SKM-1 treated with dmso at 0.1 percent for 144 hours (cell line): ENCODE measurements around the gene CRPPA.
A peak's percentile ranks its signal among the peaks of the same experiment; 100 is the strongest.
"Not testable (repeated sequence)": the region's sequence is repeated elsewhere in the genome, so short reads cannot be mapped to it uniquely, and the experiment has no call there.

Source experiments
- DNase-seq: peaks from one replicate; lab custom pipeline; 2025; ENCODE audit not compliant: unreplicated experiment; lab: John Stamatoyannopoulos, UW

Gene CRPPA

DNA sequence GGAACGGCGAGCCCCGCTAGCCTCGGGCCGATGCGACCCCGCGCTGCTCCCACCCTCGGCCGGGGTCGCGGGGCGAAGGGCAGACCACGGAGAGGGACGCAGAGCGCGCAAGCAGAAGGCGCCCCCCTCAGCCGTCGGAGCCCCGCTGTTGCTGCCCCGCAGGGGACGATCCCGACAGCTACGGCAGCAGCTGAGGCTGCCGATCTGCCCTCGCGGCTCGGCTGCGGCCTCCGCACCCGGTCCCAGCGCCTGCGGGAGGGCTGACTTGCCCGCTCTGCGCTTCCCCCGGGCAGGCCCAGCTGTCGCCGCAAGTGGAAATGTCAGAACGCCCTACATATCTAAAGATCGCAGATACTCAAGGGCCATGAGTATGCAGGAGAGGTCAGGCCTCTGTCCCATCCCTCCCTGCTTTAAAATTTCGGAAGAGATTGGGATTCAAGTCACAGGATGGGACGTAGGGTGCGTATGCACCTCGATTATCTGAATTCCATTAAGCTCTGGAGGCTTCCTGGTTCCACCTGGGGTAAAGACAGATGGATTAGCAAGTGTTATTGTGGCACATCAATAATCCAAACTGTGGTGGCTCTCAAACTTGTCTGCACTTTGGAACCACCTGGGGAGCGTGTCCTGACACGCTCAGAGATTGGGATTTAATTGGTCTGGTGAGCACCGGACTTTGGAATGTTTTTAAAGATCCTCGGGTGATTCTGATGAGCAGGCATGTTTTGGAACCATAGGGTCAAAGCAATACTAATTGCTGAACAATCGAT, at the start of gene CRPPA:
TSS of gene CRPPA (minus strand) at position 206 of the 770 bp plus-strand sequence. CDS start 216 bp downstream, outside the sequence.
- DNase-seq: no peak

DNA sequence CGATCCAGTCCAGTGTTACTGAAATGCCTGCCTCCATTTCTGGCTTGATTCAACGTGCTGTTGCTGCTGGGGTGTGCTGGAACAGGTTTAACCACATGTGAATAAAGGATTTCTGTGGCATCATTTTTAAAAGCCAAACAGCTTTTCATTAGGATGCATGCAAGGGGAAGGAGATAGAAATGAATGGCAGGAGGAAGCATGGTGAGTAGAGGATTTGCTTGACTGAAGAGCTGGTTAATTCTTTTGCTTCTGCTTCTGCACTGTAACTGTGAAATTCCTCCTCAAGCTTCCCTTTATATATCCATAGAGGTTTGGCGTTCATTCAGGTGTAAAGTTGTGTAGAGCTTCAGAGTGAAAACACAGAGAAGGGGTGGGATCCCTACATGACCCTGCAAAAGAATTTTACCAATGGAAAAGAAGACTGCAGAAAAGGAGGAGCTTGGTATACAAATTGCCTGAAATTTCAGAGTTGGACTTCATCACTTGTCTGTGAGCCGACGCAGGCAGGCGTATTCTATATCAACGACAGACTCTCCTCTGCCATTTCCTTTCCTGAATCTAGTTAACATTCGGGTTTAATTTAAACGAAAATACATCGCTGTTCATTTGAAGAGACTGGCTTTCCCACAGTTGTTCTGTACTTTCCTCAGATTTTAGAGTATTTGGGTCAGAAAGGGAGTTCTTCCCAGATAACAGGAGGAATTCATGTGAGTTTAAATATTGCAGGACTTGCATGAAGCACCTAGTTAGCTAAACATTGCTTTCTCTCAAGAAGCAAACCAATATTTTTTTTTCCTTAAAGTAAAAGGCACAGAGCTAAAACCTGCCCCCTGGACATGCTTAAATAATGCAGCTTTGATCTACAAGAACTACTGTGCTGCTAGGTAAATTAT, 44.4 kb upstream of the CRPPA start, which contains the start of gene SOSTDC1:
TSS of gene SOSTDC1 (minus strand) at position 270 of the 893 bp plus-strand sequence. CDS start at position 200, 70 bp downstream.
- no peak for DNase-seq

DNA sequence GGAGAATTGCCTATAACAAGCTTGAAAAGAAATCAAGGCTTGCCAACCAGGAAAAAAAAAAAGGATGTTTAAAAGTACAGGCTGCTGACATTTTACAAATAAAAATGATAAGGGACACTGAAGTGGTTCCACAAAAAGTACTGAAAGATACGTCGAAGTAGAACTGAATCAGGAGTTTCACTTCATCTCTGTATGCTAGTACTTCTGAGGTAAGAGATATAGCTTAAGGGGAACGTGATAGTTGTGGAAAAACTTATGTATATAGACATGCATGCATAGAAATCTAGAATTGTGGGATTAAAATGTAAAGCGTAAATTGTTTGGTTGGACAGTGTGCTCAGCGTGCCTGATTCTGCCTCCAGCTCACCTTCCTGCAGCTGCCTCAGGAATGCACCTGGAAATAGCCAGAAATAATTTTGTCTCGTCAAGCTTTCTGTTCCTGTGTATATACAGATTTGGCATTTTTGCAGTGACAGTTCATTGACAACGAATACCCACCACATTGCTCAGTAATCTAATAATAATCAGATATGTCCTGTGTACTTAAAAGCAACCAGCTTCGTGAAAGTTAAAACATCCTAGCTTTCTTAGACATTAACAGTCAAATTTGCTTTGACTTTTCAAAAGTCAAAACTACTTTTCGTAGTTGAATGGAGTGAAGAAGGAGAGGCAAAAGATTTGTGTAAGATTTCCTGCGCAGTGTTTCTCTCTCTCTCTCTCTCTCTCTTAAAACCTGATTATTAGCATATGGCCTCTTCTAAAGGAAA, 42.8 kb upstream of the CRPPA start:
- no peak for DNase-seq

DNA sequence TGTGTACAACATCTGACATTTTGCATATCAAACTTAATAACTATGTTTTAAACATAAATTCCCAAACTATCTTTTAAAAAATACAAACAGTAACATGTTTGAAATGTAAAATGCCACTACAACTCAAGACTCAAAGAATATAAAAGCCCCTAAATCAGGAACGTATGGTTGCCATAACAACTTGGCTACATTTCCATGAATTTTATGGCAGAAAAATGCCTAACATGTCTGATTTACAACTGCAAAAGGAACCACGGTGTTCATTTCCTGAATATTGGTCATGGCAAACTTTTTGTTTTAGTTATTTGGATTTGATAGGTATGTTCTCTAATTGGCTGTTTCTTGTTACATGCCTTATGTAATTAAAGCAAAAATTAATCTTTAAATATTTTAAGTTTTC, 42.2 kb upstream of the CRPPA start:
- DNase-seq: no peak

DNA sequence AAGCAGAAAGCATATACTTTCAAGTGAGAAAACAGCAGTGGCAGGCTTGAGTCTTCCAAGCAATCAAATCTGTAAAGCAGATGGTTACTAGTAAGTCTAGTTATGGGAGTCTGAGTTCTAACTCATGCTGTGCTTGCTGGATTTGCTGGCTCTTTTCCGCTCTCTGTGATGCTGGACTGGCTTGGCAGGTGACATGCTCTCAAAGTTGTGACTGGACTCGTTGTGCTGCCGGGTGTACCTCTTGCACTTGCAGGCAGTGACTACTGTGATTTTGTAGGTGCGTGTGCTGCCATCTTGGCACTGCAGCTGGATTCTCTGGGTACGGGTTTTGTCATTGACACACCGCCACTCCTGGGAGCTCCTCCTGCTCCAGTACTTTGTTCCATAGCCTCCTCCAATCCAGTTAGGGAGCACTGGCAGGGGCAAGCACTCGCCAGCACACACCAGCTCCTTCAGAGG, 41.1 kb upstream of the CRPPA start:
- no peak for DNase-seq

DNA sequence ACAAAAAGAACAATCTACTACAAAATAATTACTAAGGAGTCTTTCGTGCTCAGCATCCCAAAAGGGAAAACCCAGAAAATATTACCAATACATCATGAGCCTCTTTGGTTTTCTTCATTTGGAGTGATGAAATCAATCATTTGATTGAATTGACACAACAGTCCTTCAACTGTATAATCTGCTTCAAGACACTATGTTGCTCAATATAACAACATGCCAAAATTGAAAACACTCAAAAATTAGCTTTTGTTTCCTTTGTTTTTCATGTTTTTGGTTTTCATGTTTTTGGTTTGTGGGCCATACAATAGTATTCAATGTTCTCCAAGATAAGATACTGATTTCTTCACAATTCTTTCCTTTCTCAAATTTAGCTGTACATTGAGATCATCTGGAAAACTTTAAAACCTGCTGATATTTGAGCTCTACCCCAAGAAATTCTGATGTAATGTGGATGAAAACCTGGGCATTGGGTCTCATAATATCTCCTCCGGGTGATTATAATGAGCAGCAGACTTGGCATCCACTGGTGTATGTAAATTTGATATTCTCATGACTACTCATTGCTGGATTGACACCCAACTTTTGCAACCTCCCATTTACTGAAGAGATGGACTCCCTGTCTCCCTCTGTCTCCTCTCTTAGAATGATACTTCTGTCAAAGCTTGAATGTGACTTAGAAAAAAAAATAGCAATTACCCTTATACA, 39.6 kb upstream of the CRPPA start:
- no peak for DNase-seq

DNA sequence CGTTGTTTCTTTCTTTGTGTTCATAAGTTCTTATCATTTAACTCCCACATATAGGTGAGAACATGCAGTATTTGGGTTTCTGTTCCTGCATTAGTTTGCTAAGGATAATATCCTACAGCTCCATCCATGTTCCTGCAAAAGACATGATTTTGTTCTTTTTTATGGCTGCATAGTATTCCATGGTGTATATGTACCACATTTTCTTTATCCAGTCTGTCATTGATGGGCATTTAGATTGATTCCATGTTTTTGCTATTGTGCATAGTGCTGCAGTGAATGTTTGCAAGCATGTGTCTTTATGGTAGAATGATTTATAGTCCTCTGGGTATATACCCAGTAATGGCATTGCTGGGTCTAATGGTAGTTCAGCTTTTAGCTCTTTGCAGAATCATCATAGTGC, 35.0 kb upstream of the CRPPA start:
- DNase-seq: not testable (repeated sequence)

DNA sequence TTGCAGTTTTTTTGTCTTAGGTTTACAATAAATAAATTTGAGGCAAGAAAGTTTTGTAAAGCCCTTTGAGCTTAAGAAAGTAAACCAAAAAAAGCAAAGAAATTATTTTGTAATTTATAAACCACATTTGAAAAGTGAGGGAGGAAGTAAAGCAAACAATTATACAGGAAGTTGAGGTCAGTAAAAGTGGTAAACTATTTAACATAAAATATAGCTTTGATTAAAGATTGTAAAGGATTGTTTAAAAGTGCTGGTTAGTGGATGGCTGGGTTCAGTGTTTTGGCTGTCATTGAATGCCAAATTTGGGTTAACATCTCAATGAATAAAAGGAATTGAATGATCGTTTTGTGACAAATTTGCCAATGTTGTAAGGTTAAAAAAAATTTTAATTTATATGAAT, 34.3 kb upstream of the CRPPA start:
- DNase-seq: peak; percentile 3

DNA sequence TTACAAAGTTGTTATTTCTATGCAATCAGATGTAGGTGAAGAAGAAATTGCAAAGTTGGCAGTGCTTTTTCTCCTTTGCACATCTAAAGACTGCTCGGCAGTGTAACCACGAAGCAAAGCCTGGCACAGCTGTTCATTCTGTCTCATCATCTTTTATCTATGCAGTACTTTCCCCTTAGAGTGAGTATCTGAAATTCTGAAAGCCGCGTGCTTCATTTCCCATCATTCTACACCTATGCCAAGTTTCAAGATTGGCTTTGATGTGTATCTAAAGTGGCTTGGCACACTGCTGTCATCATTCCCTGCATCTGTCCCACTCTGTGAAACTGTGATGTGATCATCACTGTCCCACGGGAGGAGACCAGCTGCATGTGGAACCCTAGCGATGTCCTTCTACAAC, 29.0 kb upstream of the CRPPA start:
- no peak for DNase-seq

DNA sequence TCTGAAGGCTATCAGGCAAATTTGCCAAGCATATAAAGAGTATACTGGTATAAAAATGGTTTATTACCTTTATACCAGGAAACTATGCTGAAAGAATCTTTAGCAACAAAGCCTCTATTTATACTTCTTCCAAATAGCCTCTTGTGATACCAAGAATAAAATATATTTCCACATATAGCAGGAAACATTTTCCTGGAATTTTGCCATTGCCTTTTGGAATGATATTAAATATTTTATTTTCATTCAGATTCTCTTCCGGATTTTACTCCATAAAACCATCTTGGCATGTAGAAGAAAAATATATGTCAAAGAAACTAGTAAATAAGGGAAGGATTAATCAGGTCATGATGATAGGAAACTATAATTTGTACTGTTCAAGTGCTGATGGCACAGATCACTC, 26.5 kb upstream of the CRPPA start:
- DNase-seq: no peak

DNA sequence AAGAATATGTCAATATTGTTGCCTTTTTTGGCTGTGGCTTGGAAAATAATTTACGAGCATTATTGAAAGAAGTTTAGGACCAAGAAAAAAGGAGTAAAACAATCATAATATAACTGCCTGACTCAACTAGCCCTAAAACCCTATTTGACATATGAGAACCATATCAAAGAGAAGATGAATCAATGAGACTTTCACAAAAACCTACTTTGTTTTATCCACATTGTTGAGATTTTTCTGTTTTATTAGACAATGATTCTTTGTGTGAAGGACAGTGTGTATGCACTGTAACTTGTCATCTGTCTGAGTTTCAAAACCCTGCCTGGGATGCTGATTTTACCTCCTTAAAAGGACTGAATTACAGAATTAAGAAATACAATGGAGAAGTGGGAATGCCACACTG, 25.2 kb upstream of the CRPPA start:
- no peak for DNase-seq

DNA sequence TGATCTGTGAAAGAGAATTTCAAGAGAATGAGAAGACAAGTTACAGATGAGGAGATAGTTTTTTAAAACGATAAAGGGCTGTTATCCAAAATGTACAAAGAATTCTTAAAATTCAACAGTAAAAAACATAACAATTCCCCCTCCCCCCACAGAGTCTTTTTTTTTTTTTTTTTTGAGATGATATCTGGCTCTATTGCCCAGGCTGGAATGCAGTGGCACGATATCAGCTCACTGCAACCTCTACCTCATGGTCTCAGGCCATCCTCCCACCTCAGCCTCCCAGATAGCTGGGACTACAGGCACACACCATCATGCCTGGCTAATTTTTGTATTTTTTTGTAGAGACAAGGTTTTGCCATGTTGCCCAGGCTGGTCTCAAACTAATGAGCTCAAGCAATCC, 22.5 kb upstream of the CRPPA start:
- not testable (repeated sequence) for DNase-seq

DNA sequence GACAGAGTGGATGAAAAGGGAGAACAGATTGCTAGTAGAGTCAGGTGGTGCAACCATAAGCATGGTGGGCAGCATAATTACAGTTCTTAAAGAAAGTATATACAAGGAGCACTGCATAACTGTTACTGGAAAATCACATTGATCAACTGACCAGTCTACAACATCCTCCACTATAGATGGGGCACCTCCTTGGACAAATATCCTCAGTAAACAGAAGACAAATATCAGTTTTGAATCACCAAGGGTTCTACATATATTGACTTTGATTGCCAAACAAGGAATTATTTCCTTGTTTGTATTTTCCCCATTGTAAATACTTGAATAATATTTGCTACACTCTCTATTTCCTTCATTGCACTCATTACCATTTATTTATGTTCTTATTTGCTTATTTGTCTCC, 17.6 kb upstream of the CRPPA start:
- DNase-seq: no peak

DNA sequence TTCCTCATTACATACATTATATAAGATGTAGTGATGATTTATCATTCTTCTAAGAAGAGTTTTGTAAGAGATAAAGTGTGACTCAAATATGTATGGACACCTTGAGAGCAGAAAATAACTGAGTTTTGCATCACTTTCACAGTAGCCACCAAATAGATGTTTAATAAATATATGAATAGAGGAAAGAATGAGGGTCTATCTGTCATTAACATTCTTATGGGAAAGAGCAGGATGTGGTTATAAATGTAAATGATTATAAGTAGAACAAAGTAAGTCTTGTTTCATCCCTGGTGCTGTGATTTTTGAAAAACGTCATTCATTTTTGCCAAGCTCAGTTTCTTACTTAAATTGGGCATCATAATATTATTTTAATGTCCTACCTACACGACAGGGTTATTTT, 15.0 kb upstream of the CRPPA start:
- no peak for DNase-seq

DNA sequence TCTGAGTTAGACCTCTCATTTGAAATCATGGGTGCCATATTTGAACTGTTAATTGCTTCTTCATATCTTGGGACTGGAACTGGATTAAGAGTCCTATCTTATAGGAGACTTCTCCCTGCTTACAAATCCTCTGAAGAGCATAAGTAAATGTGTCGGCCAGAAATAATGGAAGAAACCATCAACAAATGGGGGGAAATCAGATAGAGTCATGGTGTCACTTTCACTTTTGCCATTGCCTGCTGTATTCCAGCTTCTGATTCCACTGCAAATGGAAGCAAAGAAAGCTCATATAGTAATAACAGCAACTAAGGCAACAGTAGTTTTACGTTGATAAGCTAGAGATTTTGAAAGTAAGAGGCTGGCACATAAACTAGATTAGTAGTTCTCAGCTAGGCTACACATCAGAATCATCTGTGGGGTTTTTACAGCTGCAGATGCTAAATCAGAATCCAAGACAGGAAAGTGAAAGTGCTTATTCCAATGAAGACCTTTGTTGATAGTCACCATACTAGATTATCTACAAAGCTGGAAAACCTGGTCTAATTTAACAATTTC, 12.3 kb upstream of the CRPPA start:
- no peak for DNase-seq

DNA sequence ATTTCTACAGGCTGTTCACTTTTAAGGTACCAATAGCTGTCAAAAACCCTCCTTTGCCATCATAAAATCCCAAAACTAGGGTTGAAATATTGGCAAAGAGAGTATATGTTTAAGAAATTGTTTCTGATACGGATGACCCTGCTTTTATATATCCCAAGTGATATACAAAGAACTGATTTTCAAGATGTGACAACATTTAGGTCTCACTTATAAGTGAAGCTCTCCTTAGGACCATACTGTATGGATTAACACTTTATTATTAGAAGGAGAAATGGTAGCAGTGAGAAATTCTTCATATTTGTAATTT, 11.0 kb upstream of the CRPPA start:
- no peak for DNase-seq

DNA sequence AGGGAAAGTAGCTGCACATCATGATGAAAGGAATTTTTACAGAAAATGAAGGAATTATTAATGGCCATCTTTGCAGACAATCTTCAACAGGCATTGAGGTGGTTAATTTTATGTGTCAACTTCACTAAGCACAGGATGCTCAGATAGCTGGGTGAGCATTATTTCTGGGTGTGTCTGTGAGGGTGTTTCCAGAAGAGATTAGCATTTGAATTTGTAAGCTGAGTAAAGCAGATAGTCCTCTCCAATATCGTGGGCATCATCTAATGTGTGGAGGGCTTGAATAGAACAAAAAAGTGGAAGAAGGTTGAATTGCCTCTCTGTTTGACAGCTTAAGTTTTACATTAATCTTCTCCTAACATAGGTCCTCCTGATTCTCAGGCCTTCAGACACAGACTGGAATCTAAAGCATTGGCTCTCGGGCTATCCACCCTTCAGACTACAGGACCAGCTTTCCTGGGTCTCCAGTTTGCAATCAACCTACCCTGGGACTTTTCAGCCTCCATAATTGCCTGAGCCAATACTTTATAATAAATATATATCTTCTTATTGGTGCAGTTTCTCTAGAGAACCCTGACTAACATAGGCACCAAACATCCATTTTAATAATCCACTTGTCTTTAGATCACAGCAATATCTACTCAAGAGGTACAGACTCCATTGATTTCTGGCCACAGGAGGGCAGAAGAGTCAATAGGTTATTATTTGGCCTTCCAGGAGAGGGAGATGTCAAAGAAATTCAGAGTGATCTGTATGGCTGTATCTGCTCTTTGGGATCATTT, 10.5 kb upstream of the CRPPA start:
- peak; percentile 25 for DNase-seq

DNA sequence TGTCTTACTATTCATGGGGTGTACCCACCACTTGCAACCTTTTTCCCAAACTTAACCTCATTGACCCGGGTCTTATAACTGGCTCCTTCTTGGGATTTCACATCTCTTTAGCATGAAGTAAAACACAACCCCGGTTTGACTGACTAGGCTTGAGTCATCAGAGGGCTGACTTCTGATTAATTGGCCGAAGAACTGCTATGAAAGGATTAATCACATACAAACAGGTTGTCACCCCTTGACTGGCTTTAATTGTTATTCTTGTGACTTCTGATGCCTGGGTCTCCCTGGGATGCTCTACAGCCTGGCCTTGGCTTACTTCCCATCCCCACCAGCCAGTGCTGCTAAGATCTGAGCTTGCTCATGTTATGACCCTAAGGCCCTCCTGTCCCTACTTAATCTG, 8.8 kb upstream of the CRPPA start:
- no peak for DNase-seq

DNA sequence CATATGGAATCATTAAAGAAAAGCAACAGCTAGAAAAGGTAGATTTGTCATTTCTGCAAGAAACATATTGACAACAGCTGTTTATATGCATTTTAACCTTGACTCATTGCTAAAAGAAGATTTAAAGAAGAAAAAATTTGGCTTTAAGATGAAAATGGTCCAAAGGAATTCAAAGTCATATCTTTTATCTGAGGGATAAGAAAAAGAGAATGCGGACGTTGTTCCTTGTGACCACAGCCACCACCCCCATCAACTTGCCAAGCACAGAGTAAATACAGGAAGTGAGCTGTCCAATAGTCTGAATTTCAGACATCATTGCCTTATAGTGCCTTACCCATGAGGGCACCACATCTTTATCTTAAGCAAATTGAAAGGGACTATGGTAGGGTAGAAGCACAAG, 7.3 kb upstream of the CRPPA start:
- no peak for DNase-seq

DNA sequence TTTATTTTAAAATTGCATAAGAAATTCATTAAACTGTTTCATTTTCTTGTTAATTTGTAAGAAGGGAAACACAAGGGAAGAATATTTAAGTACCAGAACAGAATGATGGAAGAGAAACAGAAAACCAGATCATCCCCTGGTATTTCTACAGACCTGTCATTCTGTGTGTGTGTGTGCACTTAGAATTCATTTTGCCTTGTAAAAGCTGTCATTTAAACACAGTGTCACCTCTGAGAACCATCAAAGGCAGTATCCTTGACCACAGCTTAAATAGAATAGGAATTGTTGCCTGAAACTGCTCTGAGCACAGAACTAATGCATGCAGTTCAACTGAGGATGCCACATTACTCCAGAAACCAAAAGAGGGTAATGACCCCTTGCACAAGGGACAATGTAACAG, 6.8 kb upstream of the CRPPA start:
- DNase-seq: no peak
